GM11168 (cell line): ENCODE data around the gene JUP.

ENCODE experiments used
- in situ Hi-C: fragments of 300-500 bp; cut with MboI; formaldehyde crosslinking; loops from one replicate; pipeline ENCODE4 v1.12.0; 2022; ENCODE audit warnings: low sequenced_read_pairs; ENCODE audit not compliant: unreplicated experiment

The JUP gene

GRCh38 chr17:41810659-41811548, 24.4 kb upstream of the JUP start:
- in situ Hi-C loops = no loop called here

- in situ Hi-C loops = no loop called here
These were observed 20.4 kb upstream of the JUP start for GRCh38 chr17:41806685-41807445.

- in situ Hi-C loops = no loop called here
These were observed 16.8 kb upstream of the JUP start for GRCh38 chr17:41803049-41804020.

GRCh38 chr17:41801374-41802271, 15.1 kb upstream of the JUP start:
- in situ Hi-C loops = no loop called here

GRCh38 chr17:41800601-41801373, 14.3 kb upstream of the JUP start:
- in situ Hi-C loops = no loop called here

- in situ Hi-C loops = loop anchor here (5.0 kb wide), 1 partner anchor 52 kb away; no protein-coding TSS in a partner anchor
These were observed 12.9 kb upstream of the JUP start for GRCh38 chr17:41799366-41799765.

GRCh38 chr17:41797377-41797776, 10.9 kb upstream of the JUP start:
- in situ Hi-C loops = loop anchor here (5.0 kb wide), 1 partner anchor 50 kb away; no protein-coding TSS in a partner anchor

GRCh38 chr17:41796121-41796895, 9.8 kb upstream of the JUP start:
- in situ Hi-C loops = loop anchor here (5.0 kb wide), 1 partner anchor 49 kb away; no protein-coding TSS in a partner anchor

GRCh38 chr17:41794540-41794975, 8.0 kb upstream of the JUP start:
- in situ Hi-C loops = no loop called here

GRCh38 chr17:41793784-41794539, 7.5 kb upstream of the JUP start:
- in situ Hi-C loops = no loop called here

- in situ Hi-C loops = no loop called here
These were observed 6.6 kb upstream of the JUP start for GRCh38 chr17:41792845-41793783.

GRCh38 chr17:41787021-41787418, 509 bp upstream of the JUP start:
- in situ Hi-C loops = no loop called here

- in situ Hi-C loops = no loop called here
These were observed 668 bp downstream of the JUP start for GRCh38 chr17:41785859-41786226.

- in situ Hi-C loops = no loop called here
These were observed 1.2 kb downstream of the JUP start for GRCh38 chr17:41785091-41785858.

- in situ Hi-C loops = no loop called here
These were observed 2.2 kb downstream of the JUP start for GRCh38 chr17:41784207-41784744.
